GM20431 (cell line): ENCODE results near the gene ENOPH1.

Experiments used
- in situ Hi-C: fragments of 300-500 bp; cut with MseI, MboI; formaldehyde crosslinking; loops from one replicate; pipeline ENCODE4 v1.15.0; 2020; ENCODE audit warnings: low sequenced_read_pairs; ENCODE audit not compliant: unreplicated experiment

The ENOPH1 gene

GRCh38 chr4:82499738-82500434 lies 69.5 kb downstream of the ENOPH1 start:
- in situ Hi-C loops = no loop called here

- in situ Hi-C loops = no loop called here
Measured at GRCh38 chr4:82500435-82501153, 70.2 kb downstream of the ENOPH1 start.

GRCh38 chr4:82501154-82501442 lies 70.7 kb downstream of the ENOPH1 start:
- in situ Hi-C loops = no loop called here

- in situ Hi-C loops = no loop called here
Measured at GRCh38 chr4:82508011-82508410, 77.6 kb downstream of the ENOPH1 start.

- in situ Hi-C loops = no loop called here
Measured at GRCh38 chr4:82508806-82509428, 78.5 kb downstream of the ENOPH1 start.

GRCh38 chr4:82510216-82510615 lies 79.8 kb downstream of the ENOPH1 start:
- in situ Hi-C loops = no loop called here
